ENCODE results near the gene GABRR3. TPM values are rescaled to one million over a fixed set of nuclear protein-coding genes. Genes with fewer than 3 reads are reported as not detected.

The GABRR3 gene
- polyA plus RNA-seq, 1 donor (not counting 4 experiments of a cell fraction or from before 2014, with no cell fraction given): not detected

- FAIRE-seq (no peak), DNase-seq (ENCODE audit: low read depth, low spot score) (no peak)
- dilution Hi-C loops (cut with MboI; ENCODE audit: extremely low pct_ligation_motif_present, low sequenced_read_pairs): no loop called here
- Histone ChIP-seq H3K79me2 (ENCODE audit: control insufficient read depth, insufficient read depth, low read length) (peaks cover 38% of the 10 kb centered on the region), H3K9me3 (ENCODE audit: control insufficient read depth, low read depth, low read length) (no peaks in the 10 kb centered on the region), H3K9ac (ENCODE audit: control insufficient read depth, extremely low read depth, insufficient read depth, low read length) (no peak overlapping the region), H3K4me3 (ENCODE audit: control insufficient read depth in 2 of 3, extremely low read depth in 1 of 3, insufficient read depth in 2 of 3, low read depth in 1 of 3, low read length in 3 of 3) (no peak overlapping the region), H3K4me2 (ENCODE audit: control insufficient read depth, extremely low read depth, insufficient read depth, low read depth, low read length) (no peak overlapping the region), H3K4me1 (ENCODE audit: control insufficient read depth, extremely low read depth, insufficient read depth, low read length) (no peaks in the 10 kb centered on the region), H3K9me1 (ENCODE audit: control insufficient read depth, extremely low read depth, insufficient read depth, low read length) (no peaks in the 10 kb centered on the region), H3K36me3 (ENCODE audit: control insufficient read depth in 2 of 2, extremely low read depth in 1 of 2, insufficient read depth in 2 of 2, low read length in 2 of 2) (peaks cover 5 to 16% of the 10 kb centered on the region in 2 experiments), H3K27me3 (ENCODE audit: control insufficient read depth, extremely low read depth, insufficient read depth, low read length) (no peaks in the 10 kb centered on the region), H4K20me1 (ENCODE audit: control insufficient read depth, extremely low read depth, insufficient read depth, low read length) (peaks cover 4% of the 10 kb centered on the region), H2AFZ (ENCODE audit: control insufficient read depth, low read length) (no peak overlapping the region), H3K27ac (ENCODE audit: control insufficient read depth, insufficient read depth, low read length) (no peak overlapping the region)
- TF ChIP-seq CTCF (optimal IDR thresholded peaks at IDR 0.05 in 1 of 3, IDR thresholded peaks at IDR 0.05 in 1 of 3, conservative IDR thresholded peaks at IDR 0.05 in 1 of 3; ENCODE audit: extremely low read depth in 1 of 3, insufficient read depth in 2 of 3, low read length in 3 of 3) (no peak), EZH2 (IDR thresholded peaks at IDR 0.05; ENCODE audit: low read length) (no peak)
Measured at GRCh38 chr3:97960551-97960950, 74.6 kb downstream of the GABRR3 start.

GRCh38 chr3:97959872-97960271, 75.2 kb downstream of the GABRR3 start:
- H3K27ac ChIP-seq (ENCODE audit: control insufficient read depth, insufficient read depth, low read length): no peak overlapping the region
- no peak overlapping the region for H3K9ac ChIP-seq (ENCODE audit: control insufficient read depth, extremely low read depth, insufficient read depth, low read length)
- no peak overlapping the region for H3K4me2 ChIP-seq (ENCODE audit: control insufficient read depth, extremely low read depth, insufficient read depth, low read depth, low read length)
- dilution Hi-C loops (cut with MboI; ENCODE audit: extremely low pct_ligation_motif_present, low sequenced_read_pairs): no loop called here
- peaks cover 4% of the 10 kb centered on the region for H4K20me1 ChIP-seq (ENCODE audit: control insufficient read depth, extremely low read depth, insufficient read depth, low read length)
- peaks cover 5 to 16% of the 10 kb centered on the region in 2 experiments for H3K36me3 ChIP-seq (ENCODE audit: control insufficient read depth in 2 of 2, extremely low read depth in 1 of 2, insufficient read depth in 2 of 2, low read length in 2 of 2)
- no peaks in the 10 kb centered on the region for H3K27me3 ChIP-seq (ENCODE audit: control insufficient read depth, extremely low read depth, insufficient read depth, low read length)
- no peak overlapping the region for H2AFZ ChIP-seq (ENCODE audit: control insufficient read depth, low read length)
- no peak overlapping the region for H3K4me3 ChIP-seq (ENCODE audit: control insufficient read depth in 2 of 3, extremely low read depth in 1 of 3, insufficient read depth in 2 of 3, low read depth in 1 of 3, low read length in 3 of 3)
- no peaks in the 10 kb centered on the region for H3K4me1 ChIP-seq (ENCODE audit: control insufficient read depth, extremely low read depth, insufficient read depth, low read length)
- no peaks in the 10 kb centered on the region for H3K9me1 ChIP-seq (ENCODE audit: control insufficient read depth, extremely low read depth, insufficient read depth, low read length)
- TF ChIP-seq EZH2 (IDR thresholded peaks at IDR 0.05; ENCODE audit: low read length): no peak
- no peak for TF ChIP-seq CTCF (optimal IDR thresholded peaks at IDR 0.05 in 1 of 3, IDR thresholded peaks at IDR 0.05 in 1 of 3, conservative IDR thresholded peaks at IDR 0.05 in 1 of 3; ENCODE audit: extremely low read depth in 1 of 3, insufficient read depth in 2 of 3, low read length in 3 of 3)
- no peak for FAIRE-seq
- no peak for DNase-seq (ENCODE audit: low read depth, low spot score)
- H3K9me3 ChIP-seq (ENCODE audit: control insufficient read depth, low read depth, low read length): no peaks in the 10 kb centered on the region
- H3K79me2 ChIP-seq (ENCODE audit: control insufficient read depth, insufficient read depth, low read length): peaks cover 33% of the 10 kb centered on the region
